GM21526 (cell line): ENCODE results near the gene SND1.
A peak's percentile ranks its signal among the peaks of the same experiment; 100 is the strongest.

Experiments
- ATAC-seq: cut with Tn5 transposase; IDR thresholded peaks from one replicate; pipeline ENCODE4 v1.9.1; 2021; ENCODE audit warnings: moderate library complexity; ENCODE audit not compliant: unreplicated experiment, low FRiP score

The SND1 gene

GRCh38 chr7:127764681-127765080 is 112.7 kb downstream of the SND1 start:
- no peak for ATAC-seq

- ATAC-seq = no peak
Observed at GRCh38 chr7:127765150-127765549, 113.2 kb downstream of the SND1 start.

- ATAC-seq = no peak
Observed at GRCh38 chr7:127766831-127767459, 115.0 kb downstream of the SND1 start.

- no peak for ATAC-seq
Observed at GRCh38 chr7:127768241-127768640, 116.2 kb downstream of the SND1 start.

GRCh38 chr7:127769137-127769536 is 117.1 kb downstream of the SND1 start:
- ATAC-seq = no peak

GRCh38 chr7:127769696-127770400 is 117.9 kb downstream of the SND1 start:
- ATAC-seq = no peak

- ATAC-seq = no peak
Observed at GRCh38 chr7:127770885-127771284, 118.9 kb downstream of the SND1 start.

- no peak for ATAC-seq
Observed at GRCh38 chr7:127771707-127772106, 119.7 kb downstream of the SND1 start.

- ATAC-seq = no peak
Observed at GRCh38 chr7:127776776-127777386, 124.9 kb downstream of the SND1 start.

- no peak for ATAC-seq
Observed at GRCh38 chr7:127780489-127780888, 128.5 kb downstream of the SND1 start.

- ATAC-seq = no peak
Observed at GRCh38 chr7:127781081-127781480, 129.1 kb downstream of the SND1 start.

- ATAC-seq = no peak
Observed at GRCh38 chr7:127782075-127782474, 130.1 kb downstream of the SND1 start.

- ATAC-seq = peak; percentile 82
Observed at GRCh38 chr7:127782654-127783559, 130.9 kb downstream of the SND1 start.

- no peak for ATAC-seq
Observed at GRCh38 chr7:127786184-127786583, 134.2 kb downstream of the SND1 start.

- ATAC-seq = no peak
Observed at GRCh38 chr7:127789031-127789430, 137.0 kb downstream of the SND1 start.

- no peak for ATAC-seq
Observed at GRCh38 chr7:127791446-127792189, 139.6 kb downstream of the SND1 start.

- no peak for ATAC-seq
Observed at GRCh38 chr7:127792528-127793342, 140.7 kb downstream of the SND1 start.

- ATAC-seq = no peak
Observed at GRCh38 chr7:127793582-127793981, 141.6 kb downstream of the SND1 start.

- no peak for ATAC-seq
Observed at GRCh38 chr7:127794136-127794535, 142.1 kb downstream of the SND1 start.
